NCI-H2081 treated with DMSO at 0.1 percent for 48 hours (cell line): ENCODE results near the gene MAG.

Source experiments
- DNase-seq: peaks from one replicate; lab custom pipeline; 2025; lab: John Stamatoyannopoulos, UW

Gene MAG

DNA sequence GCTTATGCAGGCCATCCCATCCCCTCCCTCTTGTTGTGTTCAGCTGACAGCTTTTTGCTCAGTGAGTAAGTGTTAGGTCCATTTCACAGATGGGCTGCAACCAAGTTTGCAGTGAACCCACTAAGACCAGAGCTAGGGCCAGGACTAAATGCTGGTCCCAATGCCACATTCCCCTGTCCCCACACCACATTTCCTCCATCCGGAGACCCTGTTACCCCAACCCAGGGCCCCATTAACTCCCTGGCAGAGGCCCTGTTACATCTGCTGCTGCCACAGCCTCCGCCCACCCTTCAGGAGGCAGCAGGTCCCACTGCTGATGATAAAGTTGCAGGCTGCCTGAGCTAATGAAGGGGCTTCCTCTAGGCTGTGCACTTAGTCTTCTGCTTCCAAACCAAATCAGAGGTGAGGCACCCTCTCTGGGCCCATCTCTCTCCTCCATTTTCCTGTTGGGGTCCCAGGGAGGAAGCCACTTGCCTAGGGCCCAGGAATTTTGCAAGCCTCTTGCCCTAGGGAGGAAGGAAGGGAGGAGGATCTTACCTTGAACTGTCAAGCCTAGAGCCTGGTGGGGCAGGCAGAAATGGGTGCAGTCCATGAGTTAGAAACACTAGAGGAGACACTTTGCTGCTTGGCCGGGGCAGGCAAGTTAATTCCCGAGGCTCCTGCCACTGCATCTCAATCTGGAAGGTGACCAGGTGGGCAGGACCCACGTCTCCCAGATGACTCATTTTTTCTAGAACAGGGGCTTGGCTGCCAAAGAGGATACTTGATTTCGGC, 26.6 kb upstream of the MAG start:
- no peak for DNase-seq

DNA sequence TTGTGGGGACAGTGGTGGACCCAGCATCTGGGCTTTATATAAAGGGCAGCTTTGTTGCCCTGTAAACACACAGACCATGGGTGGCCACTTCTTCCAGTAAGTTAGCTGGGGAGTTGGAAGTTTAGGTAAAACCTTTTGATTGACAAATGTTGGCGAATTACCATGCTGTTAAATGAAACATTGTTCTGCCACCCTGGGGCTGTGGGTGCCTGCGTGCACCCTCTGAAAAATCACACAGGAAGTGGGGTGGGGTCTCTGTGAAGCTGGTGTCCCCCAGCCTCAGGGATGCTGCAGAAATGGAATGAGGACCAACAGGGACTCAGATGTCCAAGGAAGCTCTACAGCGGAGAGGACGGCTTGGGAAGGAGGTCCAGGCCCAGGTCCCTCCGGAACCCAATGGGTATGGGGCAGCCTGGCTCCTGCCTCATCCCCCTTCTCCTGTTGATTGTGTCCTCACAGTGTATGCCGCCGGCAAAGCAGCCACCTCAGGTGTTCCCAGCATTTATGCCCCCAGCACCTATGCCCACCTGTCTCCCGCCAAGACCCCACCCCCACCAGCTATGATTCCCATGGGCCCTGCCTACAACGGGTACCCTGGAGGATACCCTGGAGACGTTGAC, 26.0 kb upstream of the MAG start:
- no peak for DNase-seq

DNA sequence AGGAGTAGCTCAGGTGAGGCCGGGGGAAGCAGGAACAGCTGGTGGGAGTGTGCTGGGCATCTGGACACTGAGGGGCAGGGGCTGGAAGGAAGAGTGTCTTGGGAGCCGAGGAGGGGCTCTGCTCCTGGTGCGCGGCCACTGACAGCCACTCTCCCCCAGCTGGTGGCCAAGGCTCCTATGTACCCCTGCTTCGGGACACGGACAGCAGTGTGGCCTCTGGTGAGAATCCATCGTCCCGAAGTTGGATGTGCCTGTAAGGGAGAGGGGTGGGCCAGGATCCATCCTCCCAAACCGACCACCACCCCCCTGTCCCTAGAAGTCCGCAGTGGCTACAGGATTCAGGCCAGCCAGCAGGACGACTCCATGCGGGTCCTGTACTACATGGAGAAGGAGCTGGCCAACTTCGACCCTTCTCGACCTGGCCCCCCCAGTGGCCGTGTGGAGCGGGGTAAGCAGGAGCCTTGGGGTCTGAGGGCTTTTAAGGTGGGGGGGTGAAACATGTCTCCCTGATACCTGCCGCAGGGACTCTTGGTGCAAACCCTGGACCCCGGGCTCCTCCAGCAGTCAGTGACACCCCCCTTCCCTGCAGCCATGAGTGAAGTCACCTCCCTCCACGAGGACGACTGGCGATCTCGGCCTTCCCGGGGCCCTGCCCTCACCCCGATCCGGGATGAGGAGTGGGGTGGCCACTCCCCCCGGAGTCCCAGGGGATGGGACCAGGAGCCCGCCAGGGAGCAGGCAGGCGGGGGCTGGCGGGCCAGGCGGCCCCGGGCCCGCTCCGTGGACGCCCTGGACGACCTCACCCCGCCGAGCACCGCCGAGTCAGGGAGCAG, 25.2 kb upstream of the MAG start:
- DNase-seq, result no peak

- no peak for DNase-seq
Observed at GRCh38 chr19:35267353-35267817, 24.6 kb upstream of the MAG start.

- DNase-seq, result no peak
Observed at GRCh38 chr19:35267818-35268535, 24.0 kb upstream of the MAG start.

GRCh38 chr19:35268536-35269437, 23.2 kb upstream of the MAG start, which contains the start of gene USF2:
TSS of gene USF2 (plus strand) at chr19:35268962. CDS start at chr19:35269102, 140 bp downstream.
- peak; percentile 27 for DNase-seq

DNA sequence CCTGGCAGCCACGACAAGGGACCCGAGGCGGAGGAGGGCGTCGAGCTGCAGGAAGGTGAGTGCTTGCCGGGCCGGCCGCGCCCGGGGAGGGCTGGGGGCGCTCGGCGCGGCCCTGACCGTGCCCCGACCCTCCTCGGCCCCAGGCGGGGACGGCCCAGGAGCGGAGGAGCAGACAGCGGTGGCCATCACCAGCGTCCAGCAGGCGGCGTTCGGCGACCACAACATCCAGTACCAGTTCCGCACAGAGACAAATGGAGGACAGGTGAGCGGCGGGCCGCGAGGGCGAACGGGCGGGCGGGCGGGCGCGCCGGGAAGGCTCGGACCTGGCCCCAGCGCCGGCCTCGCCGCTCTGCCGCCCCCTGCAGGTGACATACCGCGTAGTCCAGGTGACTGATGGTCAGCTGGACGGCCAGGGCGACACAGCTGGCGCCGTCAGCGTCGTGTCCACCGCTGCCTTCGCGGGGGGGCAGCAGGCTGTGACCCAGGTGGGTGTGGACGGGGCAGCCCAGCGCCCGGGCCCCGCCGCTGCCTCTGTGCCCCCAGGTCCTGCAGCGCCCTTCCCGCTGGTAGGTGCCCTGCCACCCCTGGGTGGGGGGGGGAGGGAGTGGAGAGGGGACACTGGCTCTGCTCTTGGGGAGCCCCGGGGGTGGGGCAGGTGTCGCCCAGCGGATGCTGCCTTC, 22.4 kb upstream of the MAG start:
- DNase-seq, result no peak

- DNase-seq, result no peak
Observed at GRCh38 chr19:35270381-35270811, 21.6 kb upstream of the MAG start.

DNA sequence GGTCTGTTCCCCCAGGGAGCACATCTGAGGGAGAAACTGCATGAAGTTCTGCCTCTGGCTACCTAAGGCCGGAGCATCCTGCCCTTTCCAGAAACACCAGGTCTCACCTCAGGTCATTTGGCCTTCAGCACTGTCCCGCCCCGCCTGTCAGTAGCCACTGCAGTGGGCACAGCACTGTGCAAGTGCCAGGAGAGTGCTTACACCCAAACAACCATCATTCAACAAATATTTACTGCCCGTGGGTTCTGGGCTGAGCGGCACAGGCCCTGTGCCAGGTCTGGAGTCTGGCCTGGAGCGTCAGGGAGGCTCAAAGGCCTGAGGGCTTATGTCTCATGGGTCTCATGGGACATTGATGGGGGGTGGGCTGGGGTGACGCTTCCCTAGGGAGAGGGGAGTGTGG, 20.4 kb upstream of the MAG start:
- DNase-seq, result no peak

GRCh38 chr19:35272122-35272719, 19.7 kb upstream of the MAG start:
- DNase-seq, result no peak

DNA sequence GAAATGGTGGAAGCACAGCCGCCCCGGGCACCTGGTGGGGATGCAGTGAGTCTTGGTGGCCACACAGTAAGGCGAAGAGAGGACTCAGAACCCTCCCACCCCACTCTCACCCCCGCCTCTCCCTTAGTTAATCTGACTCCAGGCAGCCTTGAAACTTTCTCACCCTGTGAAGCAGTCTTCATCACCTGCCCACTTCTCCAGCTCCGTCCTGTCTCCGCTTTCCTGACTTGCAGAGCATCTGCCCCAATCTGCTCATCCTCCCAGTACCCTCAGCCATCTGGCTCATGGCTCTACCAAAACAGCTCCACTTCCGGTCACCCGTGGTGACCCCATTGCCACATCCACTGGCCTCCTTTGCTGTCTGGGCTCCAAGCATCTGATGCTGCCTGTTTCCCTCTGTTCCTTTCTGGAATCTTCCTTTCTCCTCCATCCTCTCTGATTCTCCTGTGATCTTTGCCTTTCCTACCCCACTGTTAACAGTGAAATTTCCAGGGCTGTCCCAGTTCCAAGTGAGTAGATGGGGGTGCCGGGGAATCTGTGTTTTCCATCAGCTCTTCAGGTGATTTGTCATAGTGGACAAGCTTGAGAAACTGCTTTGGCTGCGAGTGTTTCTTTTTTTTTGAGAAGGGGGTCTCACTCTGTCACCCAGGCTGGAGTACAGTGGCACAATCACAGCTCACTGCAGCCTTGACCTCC, 18.9 kb upstream of the MAG start:
- DNase-seq, result no peak

DNA sequence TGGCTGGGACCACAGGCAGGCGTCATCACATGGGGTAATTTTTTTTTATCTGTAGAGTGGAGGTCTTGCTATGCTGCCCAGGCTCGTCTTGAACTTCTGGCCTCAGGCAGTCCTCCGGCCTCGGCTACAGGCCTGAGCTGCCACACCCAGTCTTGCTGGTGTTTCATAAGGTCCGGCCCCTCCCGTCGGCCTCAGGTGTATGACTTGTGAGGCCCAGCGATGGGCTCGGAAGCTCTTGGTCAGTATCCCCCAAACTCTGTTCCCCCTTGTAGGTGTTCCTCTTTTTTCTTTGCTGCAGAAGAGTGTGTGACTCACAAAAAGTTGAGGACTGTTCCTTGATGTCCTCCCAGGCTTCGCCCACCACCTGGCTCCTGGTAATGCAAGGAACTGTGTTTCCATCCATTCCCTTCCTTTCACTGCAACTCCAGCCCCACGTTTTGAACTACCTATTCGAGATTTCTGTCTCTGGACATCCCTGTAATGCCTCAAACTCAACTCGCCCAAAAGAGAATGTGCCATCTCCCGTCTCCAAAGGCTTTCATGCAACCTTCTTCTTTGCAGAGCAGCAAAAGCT, 18.2 kb upstream of the MAG start:
- no peak for DNase-seq

DNA sequence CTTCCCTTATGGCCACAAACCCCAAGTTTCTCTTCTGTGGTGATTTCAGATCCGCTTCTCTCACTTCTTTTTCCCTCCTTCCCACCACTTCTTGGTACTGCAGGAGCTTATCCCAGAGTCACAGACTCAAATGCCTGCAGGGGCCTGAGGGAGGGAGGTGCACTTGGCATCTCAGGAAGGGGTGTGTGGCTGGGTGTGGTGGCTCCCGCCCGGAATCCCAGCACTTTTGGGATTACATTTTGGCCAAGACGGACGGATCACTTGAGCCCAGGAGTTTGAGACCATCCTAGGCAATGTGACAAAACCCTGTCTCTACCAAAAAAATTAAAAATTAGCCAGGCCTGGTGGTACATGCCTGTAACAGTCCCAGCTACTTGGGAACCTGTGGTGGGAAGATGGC, 17.6 kb upstream of the MAG start:
- DNase-seq, result no peak

DNA sequence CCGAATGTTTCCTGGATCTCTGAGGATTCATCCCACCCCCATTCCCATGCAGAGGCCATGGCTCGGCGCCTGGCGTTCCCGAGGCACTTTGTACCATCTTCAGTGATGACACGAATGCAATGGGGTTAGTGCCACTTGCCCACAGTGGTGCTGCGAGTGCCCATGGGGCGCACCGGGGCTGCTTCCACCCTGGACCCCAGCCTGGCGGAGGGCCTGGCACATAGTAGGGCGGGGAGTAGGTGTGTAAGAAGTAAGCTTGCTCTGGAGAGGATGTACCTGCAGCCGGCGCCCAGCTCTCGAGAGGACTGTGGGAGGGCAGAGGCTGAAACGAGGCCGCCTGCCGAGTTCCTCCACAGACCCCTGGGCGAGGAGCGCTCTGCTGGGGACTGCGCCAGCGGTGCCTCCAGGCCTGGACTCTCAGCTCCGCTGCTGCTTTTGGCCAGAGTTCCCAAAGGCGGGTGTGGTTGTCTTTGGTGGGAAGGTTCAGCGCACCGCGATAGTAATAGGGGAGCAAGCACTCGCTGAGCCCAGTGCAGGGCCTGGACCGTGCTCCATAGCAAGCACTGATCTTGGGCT, 15.2 kb upstream of the MAG start:
- no peak for DNase-seq

DNA sequence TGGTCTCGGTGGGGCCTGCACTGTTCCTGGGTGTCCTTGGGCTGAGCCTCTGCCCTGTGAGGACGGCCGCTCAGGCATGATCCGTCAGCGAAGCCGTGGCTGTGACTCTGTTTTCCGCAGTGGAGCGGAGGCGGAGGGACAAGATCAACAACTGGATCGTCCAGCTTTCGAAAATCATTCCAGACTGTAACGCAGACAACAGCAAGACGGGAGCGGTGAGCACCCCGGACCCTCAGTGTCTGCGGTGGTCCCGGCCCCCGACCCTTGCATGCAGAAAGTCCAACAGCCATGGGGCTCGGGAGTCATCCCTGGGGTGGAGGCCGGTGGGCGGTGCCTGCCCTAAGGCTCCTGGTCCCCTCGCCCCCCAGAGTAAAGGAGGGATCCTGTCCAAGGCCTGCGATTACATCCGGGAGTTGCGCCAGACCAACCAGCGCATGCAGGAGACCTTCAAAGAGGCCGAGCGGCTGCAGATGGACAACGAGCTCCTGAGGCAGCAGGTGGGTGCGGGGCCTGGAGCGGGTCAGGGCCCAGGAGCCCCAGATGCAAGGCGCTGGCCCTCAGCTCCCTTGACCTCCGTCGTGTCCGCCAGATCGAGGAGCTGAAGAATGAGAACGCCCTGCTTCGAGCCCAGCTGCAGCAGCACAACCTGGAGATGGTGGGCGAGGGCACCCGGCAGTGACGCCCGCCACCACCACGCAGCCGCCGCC, 13.2 kb upstream of the MAG start:
- DNase-seq, result no peak

DNA sequence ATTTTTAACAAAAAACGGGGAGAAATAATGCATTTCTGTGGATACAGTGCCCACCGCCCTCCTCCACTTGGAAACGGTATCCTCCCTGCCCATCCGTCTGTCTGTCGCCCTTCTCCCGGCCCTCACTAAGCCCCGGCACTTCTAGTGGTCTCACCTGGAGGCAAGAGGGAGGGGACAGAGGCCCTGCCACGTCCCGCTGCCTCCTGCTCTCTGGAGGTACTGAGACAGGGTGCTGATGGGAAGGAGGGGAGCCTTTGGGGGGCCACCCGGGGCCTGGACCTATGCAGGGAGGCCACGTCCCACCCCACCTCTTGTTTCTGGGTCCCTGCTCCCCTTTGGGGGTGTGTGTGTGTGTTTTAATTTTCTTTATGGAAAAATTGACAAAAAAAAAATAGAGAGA, 12.6 kb upstream of the MAG start:
- no peak for DNase-seq

DNA sequence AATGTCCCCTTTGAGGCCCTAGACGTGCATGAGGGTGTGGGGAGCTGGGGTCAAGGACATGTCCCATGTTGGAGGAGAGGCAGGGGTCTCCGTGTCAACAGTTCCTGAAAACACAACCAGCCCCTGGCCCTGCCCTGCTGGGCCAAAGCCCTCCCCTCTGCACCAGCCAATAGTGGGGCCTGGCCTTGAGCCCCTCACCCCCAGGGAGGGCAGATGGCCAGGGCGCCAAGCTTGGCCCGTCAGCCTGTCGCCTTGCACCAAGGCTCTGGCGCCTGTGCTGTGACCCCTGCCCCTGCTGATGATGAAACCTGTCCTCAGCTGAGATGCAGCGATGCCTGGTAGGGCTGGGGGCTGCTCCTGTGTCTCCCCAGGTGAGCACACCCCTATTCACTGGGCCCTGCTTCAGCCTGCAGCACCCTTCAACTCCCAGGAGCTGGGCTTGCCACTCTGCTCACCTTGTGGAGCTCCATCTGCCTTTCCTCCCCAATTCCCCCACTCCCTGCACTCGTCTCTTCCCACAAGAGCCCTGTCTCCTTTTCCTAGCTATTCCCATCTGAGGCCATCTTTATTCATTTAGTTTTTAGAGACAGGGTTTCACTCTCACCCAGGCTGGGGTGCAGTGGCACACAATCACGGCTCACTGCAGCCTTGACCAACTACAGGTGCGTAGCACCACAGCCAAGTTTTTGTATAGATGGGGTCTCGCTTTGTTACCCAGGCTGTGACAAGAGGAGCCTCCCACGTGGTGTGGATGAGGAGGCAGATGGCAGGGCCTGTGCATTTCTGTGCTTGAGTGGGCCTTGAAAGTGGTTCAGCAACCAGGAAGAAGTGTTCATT, 11.8 kb upstream of the MAG start:
- DNase-seq, result no peak
